Gastroesophageal sphincter (tissue), 4 donors: ENCODE measurements around the gene FN1. TPM values are rescaled to one million over a fixed set of nuclear protein-coding genes. Genes with fewer than 3 reads are reported as not detected.

Source experiments
- ATAC-seq: fragments of 150-250 bp; one replicate; pipeline ENCODE4 v1.9.1; 2016; ENCODE audit warnings: mild to moderate bottlenecking, moderate library complexity
- H3K27ac ChIP-seq, 4 donors: fragments of 200-600 bp; sonication (generic) in 3 of 4; 1 replicate in 3 of 4; 2 replicates in 1 of 4; pipeline ENCODE4 v1.5.1; 2016 to 2019
- H3K27me3 ChIP-seq: fragments of 200-600 bp; sonication (generic); one replicate; pipeline ENCODE4 v1.5.1; 2019
- H3K36me3 ChIP-seq, 2 donors: fragments of 200-600 bp; sonication (generic); one replicate each; pipeline ENCODE4 v1.5.1; 2019; ENCODE audit warnings: control low read depth in 1 of 2
- H3K4me1 ChIP-seq, 3 donors: fragments of 200-600 bp; sonication (generic); 1 replicate in 2 of 3; 2 replicates in 1 of 3; pipeline ENCODE4 v1.5.1; 2016 to 2019; ENCODE audit warnings: control low read depth in 2 of 3
- H3K4me3 ChIP-seq, 2 donors: fragments of 200-600 bp; sonication (generic); one replicate each; pipeline ENCODE4 v1.5.1; 2019; ENCODE audit warnings: mild to moderate bottlenecking in 1 of 2, moderate library complexity in 1 of 2
- H3K9me3 ChIP-seq, 3 donors: fragments of 200-600 bp; sonication (generic); one replicate each; pipeline ENCODE4 v1.5.1; 2017 to 2019; ENCODE audit warnings: control low read depth in 2 of 3
- EP300 ChIP-seq: sonication (generic); formaldehyde crosslinking; IDR thresholded peaks from one replicate; pipeline ENCODE4 v1.6.1; 2017; ENCODE audit warnings: antibody characterized with exemption, mild to moderate bottlenecking
- POLR2A ChIP-seq, 2 donors: fragments of 450-650 bp; IDR thresholded peaks; one replicate each; pipeline ENCODE4 v1.6.1; 2017; ENCODE audit warnings: antibody characterized with exemption in 2 of 2, mild to moderate bottlenecking in 2 of 2, moderate library complexity in 1 of 2
- POLR2AphosphoS5 ChIP-seq: sonication (generic); formaldehyde crosslinking; IDR thresholded peaks from one replicate; pipeline ENCODE4 v1.6.1; 2017; ENCODE audit warnings: antibody characterized with exemption
- WGBS, 2 donors: methylation state at CpG; one replicate each; pipeline ENCODE4 v1.1.5; 2018; ENCODE audit warnings: low coverage in 1 of 2; 5-methylcytosine and 5-hydroxymethylcytosine counted together
- total RNA-seq, 4 donors: library from RNA; depleted of rRNA; stranded (reverse); fragments of >200 nt; gene quantifications; one replicate each; pipeline ENCODE4 v1.1.0, GENCODE V29; 2016
- TF ChIP-seq, protein P1 (sequence below), 4 experiments: fragments of 200-600 bp in 2 of 4; fragments of 450-650 bp in 2 of 4; sonication (generic) in 1 of 4; IDR thresholded peaks; one replicate each; pipeline ENCODE4 v1.5.1; 2017 to 2019; ENCODE audit warnings: antibody characterized with exemption in 4 of 4, mild to moderate bottlenecking in 2 of 4, moderate library complexity in 2 of 4

FN1 gene
- total RNA-seq, 4 donors from 2014 or later: 1,699 to 4,986 (median 1,920) TPM

DNA sequence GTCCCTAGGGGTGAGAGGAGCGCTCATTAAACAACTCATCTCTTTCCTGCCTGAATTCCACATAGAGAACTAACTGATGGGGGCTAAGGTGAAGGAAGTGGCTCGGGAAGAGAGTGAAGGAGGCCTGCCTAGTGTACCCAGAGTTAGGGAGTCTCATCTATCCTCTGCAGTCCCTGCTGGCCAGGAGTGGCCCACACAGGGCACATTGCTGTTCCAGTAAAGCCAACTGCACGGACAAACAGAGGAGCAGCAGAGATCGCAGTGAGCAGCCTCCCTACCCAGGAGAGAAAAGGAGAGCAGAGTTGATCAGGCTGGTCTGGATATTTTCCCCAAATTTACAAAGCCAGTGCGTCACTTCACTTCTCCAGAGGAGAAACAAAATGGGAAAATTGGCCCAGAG is 16.9 kb upstream of the FN1 start:
- Histone ChIP-seq H3K9me3 (no peaks in the 10 kb centered on the region), H3K36me3 (no peaks in the 10 kb centered on the region), H3K4me1 (peaks cover 0 to 8% (median 0%) of the 10 kb centered on the region in 3 donors), H3K27ac (peak overlapping the region in 3 of 4 donors; percentile 27 to 64 (median 39)), H3K4me3 (no peak overlapping the region), H3K27me3 (no peaks in the 10 kb centered on the region)
- 54 to 83% methylated on average over 1 to 5 of the region's 5 CpGs for WGBS, 2 donors
- ATAC-seq: no peak
- TF ChIP-seq, protein P1, sequence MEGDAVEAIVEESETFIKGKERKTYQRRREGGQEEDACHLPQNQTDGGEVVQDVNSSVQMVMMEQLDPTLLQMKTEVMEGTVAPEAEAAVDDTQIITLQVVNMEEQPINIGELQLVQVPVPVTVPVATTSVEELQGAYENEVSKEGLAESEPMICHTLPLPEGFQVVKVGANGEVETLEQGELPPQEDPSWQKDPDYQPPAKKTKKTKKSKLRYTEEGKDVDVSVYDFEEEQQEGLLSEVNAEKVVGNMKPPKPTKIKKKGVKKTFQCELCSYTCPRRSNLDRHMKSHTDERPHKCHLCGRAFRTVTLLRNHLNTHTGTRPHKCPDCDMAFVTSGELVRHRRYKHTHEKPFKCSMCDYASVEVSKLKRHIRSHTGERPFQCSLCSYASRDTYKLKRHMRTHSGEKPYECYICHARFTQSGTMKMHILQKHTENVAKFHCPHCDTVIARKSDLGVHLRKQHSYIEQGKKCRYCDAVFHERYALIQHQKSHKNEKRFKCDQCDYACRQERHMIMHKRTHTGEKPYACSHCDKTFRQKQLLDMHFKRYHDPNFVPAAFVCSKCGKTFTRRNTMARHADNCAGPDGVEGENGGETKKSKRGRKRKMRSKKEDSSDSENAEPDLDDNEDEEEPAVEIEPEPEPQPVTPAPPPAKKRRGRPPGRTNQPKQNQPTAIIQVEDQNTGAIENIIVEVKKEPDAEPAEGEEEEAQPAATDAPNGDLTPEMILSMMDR (IDR thresholded peaks at IDR 0.05): peak in 1 of 4 experiments; percentile 34
- no peak for TF ChIP-seq POLR2AphosphoS5

DNA sequence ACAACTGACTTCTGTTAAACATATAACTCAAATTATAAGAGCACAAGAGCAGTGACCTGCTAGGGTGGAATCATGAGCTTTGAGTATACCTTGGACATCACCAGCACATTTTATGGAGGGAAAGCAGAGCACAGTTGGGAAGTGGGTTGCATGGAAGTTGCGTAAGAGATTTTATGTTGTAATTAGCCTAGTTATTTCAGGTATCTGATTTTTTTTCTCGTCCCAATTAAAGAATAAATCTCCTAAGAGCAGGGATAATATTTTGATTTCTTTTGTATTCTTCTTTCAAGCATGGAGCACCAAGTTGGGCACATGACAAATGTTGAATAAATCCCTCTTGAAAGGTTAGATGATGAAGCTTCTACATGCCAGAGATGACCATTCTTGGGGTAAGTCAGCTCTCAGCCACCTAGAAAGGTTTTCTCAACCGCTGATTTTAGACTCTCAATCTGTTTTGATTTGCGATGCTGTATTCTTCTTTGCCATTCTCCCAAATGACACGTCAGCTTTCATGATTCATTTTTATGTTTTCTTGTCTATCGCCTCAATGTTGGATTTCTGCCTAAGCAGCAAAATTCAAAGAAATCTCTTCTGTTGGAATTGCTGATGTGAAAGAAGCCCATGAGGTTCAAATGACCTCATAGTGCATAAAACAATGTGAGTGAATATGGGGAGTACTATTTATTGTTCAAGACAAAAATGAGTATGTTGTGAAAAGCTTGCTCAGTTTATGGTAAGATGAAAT is 15.3 kb upstream of the FN1 start:
- no peak overlapping the region for H3K27ac ChIP-seq
- no peaks in the 10 kb centered on the region for H3K9me3 ChIP-seq
- no peak overlapping the region for H3K4me3 ChIP-seq
- ATAC-seq: no peak
- no peaks in the 10 kb centered on the region for H3K27me3 ChIP-seq
- no peak for TF ChIP-seq EP300
- TF ChIP-seq, protein P1 (IDR thresholded peaks at IDR 0.05): no peak
- WGBS, 2 donors: 80 to 91% methylated on average over 6 of the region's 6 CpGs
- H3K36me3 ChIP-seq: no peaks in the 10 kb centered on the region
- H3K4me1 ChIP-seq: peaks cover 0 to 8% (median 0%) of the 10 kb centered on the region in 3 donors

DNA sequence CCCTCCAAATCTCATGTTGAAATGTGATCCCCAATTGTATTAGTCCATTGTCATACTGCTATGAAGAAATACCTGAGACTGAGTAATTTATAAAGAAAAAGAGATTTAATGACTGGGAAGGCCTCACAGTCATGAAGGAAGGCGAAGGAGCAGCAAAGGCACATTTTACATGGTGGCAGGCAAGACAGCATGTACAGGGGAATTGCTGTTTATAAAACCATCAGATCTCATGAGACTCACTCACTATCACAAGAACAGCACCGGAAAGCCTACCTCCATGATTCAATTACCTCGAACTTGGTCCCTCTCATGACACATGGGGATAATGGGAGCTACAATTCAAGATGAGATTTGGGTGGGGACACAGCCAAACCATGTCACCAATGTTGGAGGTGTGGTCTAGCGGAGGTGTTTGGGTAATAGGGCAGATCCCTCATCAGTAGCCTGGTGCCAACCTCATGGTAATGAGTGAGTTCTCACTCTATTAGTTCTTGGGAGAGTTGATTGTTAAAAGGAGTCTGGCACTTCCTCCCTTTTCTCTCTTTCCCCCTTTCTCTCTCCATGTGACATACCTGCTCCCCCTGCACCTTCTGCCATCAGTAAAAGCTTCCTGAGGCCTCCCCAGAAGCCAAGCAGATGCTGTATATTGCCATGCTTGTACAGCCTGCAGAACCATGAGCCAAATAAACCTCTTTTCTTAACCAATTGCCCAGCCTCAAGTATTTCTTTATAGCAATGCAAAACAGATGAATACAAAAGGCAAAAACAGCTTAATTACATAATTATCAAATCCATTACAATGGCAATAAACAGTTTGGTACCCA is 14.5 kb upstream of the FN1 start:
- TF ChIP-seq POLR2AphosphoS5 (no peak), POLR2A (IDR thresholded peaks at IDR 0.05) (no peak), EP300 (no peak)
- TF ChIP-seq, protein P1 (IDR thresholded peaks at IDR 0.05): no peak
- H3K36me3 ChIP-seq: no peaks in the 10 kb centered on the region
- 89 to 94% methylated on average over 3 of the region's 4 CpGs for WGBS, 2 donors
- no peak overlapping the region for H3K27ac ChIP-seq
- H3K4me1 ChIP-seq: peaks cover 0 to 8% (median 0%) of the 10 kb centered on the region in 3 donors
- H3K9me3 ChIP-seq: no peaks in the 10 kb centered on the region
- H3K27me3 ChIP-seq: no peaks in the 10 kb centered on the region
- H3K4me3 ChIP-seq: no peak overlapping the region
- no peak for ATAC-seq

DNA sequence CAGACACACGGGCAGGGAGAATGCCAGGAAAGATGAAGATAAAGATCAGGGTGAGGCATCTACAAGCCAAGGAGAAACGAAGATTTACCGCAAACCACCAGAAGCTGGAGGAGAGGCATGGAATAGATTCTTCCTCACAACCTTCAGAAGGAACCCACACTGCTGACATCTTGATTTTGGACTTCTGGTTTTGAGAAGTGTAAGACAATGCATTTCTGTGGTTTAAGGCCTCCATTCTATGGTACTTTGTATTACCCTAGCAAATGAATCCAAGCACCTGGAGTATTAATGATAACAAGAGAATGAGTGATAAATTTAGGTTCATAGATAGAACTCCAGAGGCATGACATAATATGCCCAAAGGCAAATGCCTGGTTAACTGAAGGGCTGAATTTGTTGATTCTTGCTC is 11.8 kb upstream of the FN1 start:
- no peaks in the 10 kb centered on the region for H3K9me3 ChIP-seq
- H3K4me1 ChIP-seq: peaks cover 0 to 3% (median 0%) of the 10 kb centered on the region in 3 donors
- no peak for ATAC-seq
- no peak overlapping the region for H3K4me3 ChIP-seq
- TF ChIP-seq POLR2A (IDR thresholded peaks at IDR 0.05): no peak
- H3K27me3 ChIP-seq: no peaks in the 10 kb centered on the region
- no peak overlapping the region for H3K27ac ChIP-seq
- no peaks in the 10 kb centered on the region for H3K36me3 ChIP-seq
- 76 to 89% methylated on average over 3 of the region's 3 CpGs for WGBS, 2 donors

DNA sequence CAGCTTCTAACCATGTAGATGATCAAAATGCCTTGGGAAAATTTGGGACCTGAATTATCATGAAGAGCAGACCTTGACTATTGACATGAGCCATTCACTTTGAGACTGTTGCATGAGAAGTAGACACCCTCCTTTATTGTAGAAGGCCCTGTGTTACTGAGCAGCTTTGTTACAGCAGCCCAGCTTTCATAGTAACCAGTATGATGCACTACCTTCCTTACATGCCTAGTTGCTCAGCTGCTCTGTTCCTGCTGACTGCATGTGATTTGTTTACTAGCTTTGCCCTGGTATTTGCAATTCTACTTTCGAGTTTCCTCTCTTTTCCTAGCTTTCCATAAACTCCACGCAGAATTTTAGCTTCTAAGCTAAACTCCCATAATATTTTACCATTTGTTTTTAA is 11.2 kb upstream of the FN1 start:
- H3K4me3 ChIP-seq: no peak overlapping the region
- H3K4me1 ChIP-seq: no peaks in the 10 kb centered on the region
- ATAC-seq: no peak
- TF ChIP-seq POLR2A (IDR thresholded peaks at IDR 0.05): no peak
- H3K9me3 ChIP-seq: no peaks in the 10 kb centered on the region
- H3K27me3 ChIP-seq: no peaks in the 10 kb centered on the region
- H3K36me3 ChIP-seq: no peaks in the 10 kb centered on the region
- no peak overlapping the region for H3K27ac ChIP-seq
- 84 to 88% methylated on average over 2 of the region's 2 CpGs for WGBS, 2 donors

DNA sequence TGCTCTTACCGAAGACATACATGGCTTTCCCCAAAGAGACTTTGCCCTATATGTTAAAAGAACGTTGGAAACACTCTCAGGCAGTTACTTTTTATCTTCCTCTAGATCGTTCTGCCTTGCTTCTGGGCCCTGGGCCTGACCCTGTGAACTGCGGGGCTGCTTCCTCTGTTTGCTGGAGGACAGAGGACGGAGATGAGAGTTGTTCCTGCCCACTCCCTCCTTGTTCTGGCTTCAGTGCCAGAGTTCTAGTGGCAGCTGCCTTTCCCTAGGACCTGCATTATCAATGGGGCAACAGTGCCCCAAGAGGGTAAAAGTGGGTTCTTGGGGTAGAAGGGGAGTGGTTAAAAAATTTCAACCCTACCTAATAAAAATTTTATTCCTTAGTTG is 6.5 kb upstream of the FN1 start:
- no peaks in the 10 kb centered on the region for H3K36me3 ChIP-seq
- no peak overlapping the region for H3K27ac ChIP-seq
- 39 to 54% methylated on average over 2 to 5 of the region's 5 CpGs for WGBS, 2 donors
- ATAC-seq: no peak
- H3K9me3 ChIP-seq: no peaks in the 10 kb centered on the region
- H3K27me3 ChIP-seq: no peaks in the 10 kb centered on the region
- H3K4me3 ChIP-seq: no peak overlapping the region
- TF ChIP-seq POLR2A (IDR thresholded peaks at IDR 0.05) (no peak), POLR2AphosphoS5 (no peak), EP300 (no peak)
- TF ChIP-seq, protein P1 (IDR thresholded peaks at IDR 0.05): no peak
- peaks cover 3 to 13% (median 7%) of the 10 kb centered on the region in 3 donors for H3K4me1 ChIP-seq
